Islet of Langerhans (tissue), 1 donor: ENCODE measurements around the gene LDLRAD3.

ENCODE experiments used
- FAIRE-seq: peaks from one replicate; lab custom pipeline; 2011; peaks lifted over from hg19 to GRCh38; lab: Jason Lieb, UNC

Gene LDLRAD3

DNA sequence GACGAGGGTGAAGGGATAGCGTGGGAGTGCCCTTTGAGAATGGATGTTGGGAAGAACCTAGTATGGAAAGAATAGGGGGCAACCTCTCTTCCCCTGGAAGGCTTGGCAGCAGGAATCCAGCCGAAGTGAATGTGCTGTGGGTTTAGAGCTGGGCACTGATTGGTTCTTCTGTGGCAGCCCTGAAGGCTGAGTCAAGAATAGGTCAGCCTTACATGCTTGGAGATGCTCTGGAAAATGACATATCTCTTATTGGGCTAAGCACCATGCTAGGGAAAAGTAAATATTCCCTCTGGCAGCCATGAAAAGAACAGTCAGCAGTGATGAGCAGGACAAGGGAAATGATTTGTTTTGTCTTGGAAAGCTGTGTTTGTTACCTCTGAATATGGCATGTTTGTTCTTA lies 195.9 kb downstream of the LDLRAD3 start:
- FAIRE-seq = no peak

DNA sequence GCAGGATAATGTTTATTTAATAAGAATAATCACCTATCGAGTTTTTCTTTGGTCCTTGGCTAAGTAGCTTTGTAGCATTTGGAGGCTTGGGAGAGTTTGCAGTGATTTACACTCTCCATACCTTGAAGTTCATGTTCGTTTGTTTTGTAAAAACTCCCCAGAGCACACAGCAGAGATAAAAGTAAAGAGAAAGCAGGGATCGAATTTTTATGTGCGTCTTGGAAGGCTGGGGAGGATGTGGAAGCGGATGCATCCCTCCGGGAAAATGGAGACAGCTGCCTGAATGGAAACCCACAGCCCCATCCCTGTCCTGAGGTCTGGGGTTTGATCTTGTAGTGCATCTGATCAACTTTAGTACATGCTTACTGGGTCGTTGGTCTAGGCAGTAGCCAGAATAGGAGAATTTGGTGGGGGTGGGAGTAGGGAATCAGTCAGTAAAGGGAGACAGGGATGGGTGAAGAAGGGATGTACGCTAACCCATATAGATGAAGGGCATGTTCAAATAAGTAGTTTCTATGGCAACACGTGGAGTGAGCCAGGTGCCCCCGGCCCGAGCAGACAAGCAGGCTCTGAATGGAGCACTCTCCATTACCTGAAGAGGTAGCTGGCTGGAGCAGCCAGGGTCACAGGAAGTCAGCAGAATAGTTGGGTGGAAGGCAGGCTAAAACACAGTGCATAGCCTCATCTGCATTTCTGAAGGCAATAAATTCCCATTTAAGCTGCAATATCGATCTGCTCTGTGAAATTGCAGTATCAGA lies 197.5 kb downstream of the LDLRAD3 start:
- FAIRE-seq = no peak

GRCh38 chr11:36141956-36142355 lies 198.1 kb downstream of the LDLRAD3 start:
- FAIRE-seq = no peak

DNA sequence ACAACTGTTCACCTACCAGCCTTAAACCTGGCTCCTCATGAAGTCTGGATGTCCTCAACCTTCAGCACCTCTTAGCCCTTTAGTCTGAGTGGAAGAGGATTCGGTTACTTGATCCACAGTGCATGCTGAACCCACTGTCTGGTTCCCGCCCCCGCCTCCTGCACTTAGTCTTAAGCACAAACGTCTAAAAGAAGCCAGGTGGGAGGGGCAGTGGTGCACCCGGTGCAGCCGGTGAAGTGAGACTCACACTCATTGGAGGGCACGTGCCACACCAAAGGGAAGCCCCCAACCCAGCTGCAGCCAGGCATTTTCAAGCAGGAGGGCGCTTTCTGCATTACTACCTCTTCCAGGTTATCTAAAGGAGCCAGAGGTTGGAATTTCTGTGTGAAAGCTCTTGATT lies 198.6 kb downstream of the LDLRAD3 start:
- FAIRE-seq = no peak

DNA sequence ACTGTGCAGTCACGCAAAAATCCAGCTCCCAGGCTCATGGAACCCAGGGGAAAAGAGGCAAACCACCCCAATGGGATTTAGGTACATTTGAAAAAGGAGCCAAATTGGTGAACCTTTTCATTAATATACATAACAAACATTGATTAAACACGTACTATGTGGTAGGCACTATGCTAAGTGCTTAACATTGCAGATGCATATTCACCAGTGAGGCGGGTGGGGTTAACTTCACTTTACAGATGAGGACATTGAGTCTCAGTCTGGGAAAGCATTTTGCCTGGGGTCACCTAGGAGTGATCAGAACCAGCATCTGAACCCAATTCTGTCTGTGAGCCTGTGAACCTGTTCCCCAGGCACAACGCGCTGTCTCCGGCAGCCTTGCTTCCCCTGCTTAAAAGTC lies 199.0 kb downstream of the LDLRAD3 start:
- no peak for FAIRE-seq

GRCh38 chr11:36146437-36146836 lies 202.6 kb downstream of the LDLRAD3 start:
- FAIRE-seq = no peak

DNA sequence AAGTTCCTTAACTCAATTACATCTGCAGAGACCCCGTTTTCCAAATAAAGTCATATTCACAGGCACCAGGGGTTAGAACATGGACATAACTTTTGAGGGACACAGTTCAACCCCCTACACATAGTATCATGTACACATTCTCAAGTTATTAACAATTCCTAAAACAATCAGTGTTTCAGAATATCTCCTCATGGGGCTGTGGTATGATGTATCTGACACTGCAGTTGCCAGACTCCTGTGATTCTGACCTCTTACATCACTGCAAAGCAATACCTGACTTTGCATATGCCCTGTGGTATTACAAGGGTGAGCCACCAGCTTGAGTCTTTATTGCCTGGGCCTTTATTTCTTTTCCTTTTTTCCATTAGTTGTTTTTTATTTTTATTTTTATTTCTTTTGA lies 203.6 kb downstream of the LDLRAD3 start:
- no peak for FAIRE-seq

GRCh38 chr11:36148701-36149100 lies 204.8 kb downstream of the LDLRAD3 start:
- FAIRE-seq = no peak

DNA sequence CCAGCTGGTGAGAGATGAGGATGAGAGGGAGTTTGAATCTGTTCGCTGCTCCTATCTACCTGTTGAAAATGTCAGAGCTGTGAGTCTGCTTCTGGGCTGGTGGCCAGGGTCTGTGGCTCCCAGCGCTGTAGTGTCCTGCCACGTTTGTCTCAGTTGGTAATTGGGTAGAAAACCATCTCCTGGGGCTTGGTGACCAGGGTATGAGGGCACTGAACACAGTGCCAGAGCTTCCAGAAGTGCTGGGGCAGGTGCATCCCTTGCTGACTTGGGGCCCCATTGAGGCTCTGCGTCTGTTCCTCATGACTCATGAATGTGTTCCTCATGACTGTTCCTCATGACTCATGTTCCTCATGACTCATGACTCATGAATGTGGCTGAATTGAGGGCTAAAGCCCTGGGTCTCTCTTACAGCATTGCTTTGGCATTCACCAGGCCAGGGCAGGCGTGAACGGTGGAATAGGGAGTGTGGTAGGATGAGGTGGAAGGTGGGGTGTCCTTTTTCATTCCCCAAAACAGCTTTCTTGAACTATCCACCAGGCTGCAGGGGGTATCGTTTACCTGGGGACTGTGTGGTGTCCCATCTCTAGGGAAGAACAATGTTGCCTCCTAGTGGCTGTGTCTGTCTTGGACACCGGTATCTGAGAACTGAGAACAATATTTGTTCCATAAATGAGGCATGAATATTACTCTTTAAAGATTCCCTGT lies 205.8 kb downstream of the LDLRAD3 start:
- FAIRE-seq = no peak

GRCh38 chr11:36150986-36151385 lies 207.1 kb downstream of the LDLRAD3 start:
- FAIRE-seq = no peak

GRCh38 chr11:36151933-36152580 lies 208.2 kb downstream of the LDLRAD3 start:
- FAIRE-seq = no peak

DNA sequence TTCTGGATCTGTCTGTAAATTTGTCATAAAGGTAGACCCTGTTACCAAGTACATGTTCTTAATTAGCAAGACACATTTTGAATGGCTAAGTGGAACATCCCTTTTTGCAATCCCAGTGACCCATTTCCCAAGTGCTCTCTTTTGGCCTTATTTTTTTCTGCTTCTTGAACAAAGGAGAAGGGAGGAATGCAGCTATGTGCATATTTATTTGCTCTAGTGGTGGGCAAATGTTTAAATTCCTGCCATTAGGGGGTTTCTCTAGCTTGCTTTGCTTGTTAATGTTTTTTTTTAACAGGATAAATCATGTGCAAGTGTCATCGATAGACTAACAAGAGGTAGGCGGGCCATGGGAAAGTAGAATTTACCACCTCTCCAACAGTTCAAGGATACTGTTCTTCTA lies 209.7 kb downstream of the LDLRAD3 start:
- FAIRE-seq = no peak

GRCh38 chr11:36155124-36155561 lies 211.3 kb downstream of the LDLRAD3 start:
- peak; percentile 47 for FAIRE-seq

- FAIRE-seq = no peak
Observed at GRCh38 chr11:36155770-36156160, 211.9 kb downstream of the LDLRAD3 start.

DNA sequence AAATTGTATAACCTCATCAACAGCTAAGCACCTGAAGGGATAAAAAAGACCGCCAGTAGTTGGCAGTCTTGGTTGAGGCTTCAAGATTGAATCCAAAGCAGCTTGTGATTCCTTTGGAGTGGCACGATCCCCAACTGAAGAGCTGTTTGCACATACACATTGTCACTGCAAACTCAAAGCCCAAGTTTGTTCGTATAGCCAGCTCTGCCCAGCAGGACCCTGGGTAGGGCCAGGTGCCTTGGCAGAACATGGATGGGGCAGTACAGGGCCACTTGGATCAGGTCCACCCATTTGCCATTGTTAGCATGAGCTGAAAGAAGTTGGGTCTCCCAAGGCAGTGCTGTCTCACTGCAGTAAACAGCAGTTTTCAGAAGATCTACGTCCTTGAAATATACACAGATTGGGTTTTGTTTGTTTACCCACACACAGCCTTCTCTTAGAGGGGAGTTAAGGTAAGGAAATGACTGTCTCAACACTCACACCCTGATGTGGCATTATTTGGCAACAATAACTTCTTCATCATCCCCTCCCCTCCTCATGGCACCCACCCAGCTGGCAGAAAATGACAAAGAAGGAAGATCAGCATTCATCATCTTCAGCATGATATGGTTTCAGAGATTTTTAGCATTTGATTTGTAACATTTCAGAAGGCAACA lies 212.4 kb downstream of the LDLRAD3 start:
- no peak for FAIRE-seq

DNA sequence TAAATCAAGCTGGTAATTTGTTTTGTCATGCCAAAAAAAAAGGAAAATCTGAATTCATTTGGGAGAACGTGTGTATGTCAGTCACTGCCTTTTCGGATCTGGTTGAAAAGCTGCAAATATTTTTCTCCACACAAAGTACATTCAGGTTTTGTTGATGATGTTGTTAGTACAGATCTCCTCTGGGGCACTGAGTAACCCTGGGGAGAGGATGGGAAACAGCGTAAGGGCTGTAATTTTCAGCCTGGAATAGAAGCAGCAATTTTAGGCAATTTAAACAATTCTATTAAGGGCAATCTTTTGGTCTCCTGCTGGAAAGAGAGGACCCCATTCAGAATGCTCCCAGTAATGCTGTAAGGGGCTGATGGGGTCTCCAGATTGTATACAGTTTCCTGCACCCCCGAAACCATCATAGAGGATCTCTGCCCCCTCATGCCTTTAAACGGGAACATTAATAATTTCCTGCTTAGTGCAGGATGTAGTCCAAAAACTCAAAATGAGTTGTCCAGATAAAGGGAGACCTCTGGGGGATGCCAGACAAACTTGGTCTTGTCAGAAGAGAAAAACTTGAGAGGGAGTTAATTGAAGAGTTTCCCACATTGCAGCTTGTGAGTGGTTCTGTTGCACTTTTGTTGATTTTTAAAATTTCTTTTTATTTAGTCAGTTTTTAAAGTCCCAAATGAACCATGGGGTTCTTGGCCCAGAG lies 213.1 kb downstream of the LDLRAD3 start:
- FAIRE-seq = no peak

GRCh38 chr11:36160091-36160490 lies 216.2 kb downstream of the LDLRAD3 start:
- FAIRE-seq = no peak

DNA sequence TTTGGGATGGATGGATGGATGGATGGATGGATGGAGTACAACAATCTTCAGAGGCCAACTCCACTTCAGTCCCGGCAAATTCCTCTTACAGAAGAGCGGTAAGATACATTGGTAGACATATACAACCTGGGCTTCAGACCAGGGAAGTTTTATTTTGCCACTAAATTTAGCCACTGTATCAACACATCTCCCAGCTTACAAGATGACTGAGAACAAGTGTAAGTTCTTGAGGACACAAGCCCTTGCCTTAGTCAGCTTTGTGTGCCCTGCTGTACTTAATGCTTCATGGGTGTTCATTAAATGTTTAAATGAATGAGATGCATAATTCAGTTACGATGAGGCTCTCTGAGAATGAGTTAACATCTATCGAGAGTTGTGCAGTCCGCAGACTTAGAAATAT lies 217.7 kb downstream of the LDLRAD3 start:
- FAIRE-seq = no peak

DNA sequence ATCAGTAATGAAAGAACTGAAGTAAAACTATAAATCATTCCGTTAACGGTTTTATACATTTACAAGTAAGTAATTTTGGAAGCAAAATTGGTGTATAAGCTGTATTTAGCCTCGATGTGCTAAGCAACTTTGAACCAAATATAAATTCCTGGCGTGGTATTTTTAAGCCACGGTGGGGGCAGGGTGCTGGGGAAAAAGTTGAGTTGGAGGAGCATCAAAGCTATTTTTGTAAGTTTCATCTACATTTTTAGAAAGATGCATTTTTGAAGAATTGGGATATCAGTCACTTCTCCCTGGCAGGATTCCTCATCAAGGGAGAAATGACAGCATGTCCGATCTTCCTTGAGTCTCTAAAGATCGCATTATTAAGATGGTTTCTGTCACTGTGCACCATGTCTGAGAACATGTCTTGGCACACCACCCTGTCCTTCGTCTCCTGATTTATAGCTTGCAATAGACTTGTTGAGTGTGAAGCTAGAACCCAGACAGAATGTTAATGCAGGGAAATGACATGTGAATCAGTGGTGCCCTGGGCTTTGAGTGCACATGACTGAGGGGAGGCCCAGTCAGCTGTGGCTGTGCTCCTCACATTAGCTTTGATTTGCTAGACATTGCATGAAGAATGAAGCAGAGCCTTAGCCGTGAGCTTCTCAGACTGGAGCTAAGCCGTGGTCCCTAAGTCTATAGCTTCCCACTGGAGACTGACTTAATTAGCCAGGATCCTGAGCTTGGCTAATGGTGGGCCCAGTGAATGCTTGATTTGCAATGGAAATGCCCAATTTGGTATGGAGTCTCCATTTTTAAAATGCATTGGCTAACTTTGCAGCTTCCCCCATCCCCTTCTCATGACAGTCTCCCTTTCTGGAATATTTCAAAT lies 218.4 kb downstream of the LDLRAD3 start:
- no peak for FAIRE-seq

GRCh38 chr11:36162883-36163434 lies 219.1 kb downstream of the LDLRAD3 start:
- FAIRE-seq = peak; percentile 79
